Measurements from ENCODE around the gene COX19.
"Not testable (repeated sequence)": the region's sequence is repeated elsewhere in the genome, so short reads cannot be mapped to it uniquely, and the experiment has no call there.

COX19 gene

DNA sequence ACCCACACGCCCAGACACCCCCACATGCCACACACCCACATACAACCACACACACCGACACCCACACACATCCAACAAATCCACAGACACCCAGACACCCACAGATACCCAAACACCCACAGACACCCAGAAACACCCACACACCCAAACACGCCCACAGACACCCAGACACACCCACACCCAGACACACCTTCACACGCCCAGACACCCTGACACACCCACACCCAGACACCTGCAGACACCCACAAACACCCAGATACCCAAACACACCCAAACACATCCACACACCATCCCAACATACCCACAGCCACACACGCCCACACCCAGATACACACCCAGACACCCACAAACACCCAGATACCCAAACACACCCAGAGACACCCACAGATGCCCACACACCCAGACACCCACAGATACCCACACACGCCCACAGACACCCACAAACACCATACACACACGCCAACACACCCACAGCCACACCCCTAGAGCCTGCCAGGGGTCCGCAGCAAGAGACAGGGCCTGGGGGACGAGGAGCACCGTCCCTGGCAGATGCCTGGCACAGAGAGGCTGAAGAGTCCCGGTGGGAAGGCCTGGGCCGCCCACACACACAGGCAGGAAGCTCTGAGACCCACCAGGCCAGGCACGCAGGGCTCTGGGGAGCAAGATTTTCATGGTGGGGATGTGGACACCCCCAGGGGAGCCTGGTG is 36.1 kb upstream of the COX19 start:
- FAIRE-seq (peak; percentile 40), DNase-seq (ENCODE audit: insufficient read length, low spot score) (no peak)

- DNase-seq (ENCODE audit: insufficient read length, low spot score) (no peak), FAIRE-seq (no peak)
Measured at GRCh38 chr7:1010226-1010625, 34.9 kb upstream of the COX19 start.

- DNase-seq (ENCODE audit: insufficient read length, low spot score) (no peak), FAIRE-seq (no peak)
Measured at GRCh38 chr7:1009747-1010146, 34.4 kb upstream of the COX19 start.

DNA sequence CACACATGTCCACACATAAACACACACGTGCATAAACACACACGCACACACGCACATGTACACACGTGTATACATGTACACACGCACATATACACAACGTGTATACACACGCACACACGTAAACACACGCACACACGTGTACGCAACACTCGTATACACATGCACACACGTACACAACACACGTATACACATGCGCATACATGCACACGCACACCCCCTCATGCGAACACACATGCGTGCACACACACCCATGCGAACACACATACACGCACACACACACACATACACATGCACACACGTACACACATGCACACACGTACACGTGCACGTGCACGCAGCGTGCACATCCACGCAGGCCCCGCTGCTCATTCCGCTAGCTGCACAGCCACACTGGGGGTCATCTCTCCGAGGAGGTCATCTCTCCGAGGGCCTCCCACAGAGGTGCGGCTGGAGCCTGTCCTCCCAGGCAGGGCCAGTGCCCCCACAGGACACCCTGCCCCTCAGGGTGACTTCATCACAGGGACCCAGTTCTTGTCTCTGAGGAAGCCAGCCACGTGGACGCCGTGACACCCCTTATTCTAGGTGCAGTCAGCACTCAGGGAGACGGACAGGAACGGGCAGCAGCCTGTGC is 33.5 kb upstream of the COX19 start:
- no peak for DNase-seq (ENCODE audit: insufficient read length, low spot score)
- FAIRE-seq, result peak; percentile 100

- DNase-seq (ENCODE audit: insufficient read length, low spot score), result no peak
- FAIRE-seq, result peak; percentile 62
Measured at GRCh38 chr7:1007901-1008300, 32.6 kb upstream of the COX19 start.

DNA sequence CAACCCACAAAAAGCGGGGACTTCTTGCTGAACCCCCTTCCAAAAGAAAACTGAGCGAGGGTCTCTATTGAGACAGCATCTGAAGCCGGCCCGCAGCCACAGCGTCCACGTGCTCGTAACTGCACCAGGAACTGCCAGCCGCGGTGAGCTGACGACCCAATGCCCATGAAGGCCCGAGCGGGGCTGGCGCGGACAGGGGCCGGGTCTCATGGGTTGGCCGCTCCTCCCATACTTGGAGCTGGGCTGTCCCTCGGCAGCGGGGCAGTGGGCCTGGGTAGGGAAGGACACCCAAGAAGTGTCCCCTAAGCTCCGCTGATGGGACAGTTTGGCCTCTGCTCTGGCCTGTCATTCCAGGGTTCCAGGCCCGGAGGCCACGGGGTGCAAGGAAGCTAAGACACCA is 30.0 kb upstream of the COX19 start:
- no peak for FAIRE-seq

DNA sequence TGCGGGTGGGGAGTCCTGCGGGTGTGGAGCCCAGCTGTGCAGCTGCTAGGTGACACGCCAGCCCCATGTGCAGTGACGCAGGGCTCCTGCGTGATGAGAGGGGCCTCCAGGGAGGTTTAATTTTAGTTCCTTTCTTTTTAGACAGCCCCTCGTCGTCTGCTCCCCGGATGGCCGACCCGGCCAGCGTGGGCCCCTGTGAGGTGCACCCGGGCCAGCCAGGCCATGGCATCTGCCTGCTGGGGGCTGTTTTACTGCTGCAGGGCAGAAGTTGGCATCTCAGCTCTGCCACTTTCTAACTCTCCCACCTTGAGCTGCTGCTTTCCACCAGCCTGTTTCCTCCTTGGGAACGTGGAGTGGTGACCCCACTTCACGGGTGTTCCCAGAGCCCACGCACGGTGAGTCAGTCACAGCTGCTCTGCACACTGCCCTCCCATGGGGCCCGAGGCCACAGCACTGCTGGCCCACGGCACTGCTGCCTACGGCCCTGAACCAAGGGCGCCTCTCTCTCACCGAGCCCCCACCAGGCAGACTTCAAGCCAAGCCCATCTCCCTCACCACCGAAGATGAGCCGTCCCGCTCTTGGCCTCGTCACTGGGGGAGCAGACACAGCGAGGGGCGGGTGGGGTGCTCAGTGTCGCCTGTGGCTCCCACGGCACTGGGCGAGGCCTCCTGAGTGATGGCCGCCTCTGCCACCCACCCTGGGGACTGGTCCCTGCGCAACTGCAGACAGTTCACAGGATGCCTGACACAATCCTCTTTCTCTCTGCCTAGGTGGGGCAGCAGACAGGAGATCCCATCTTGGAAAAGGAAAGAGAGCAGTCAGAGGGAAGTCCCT is 28.9 kb upstream of the COX19 start:
- no peak for DNase-seq (ENCODE audit: insufficient read length, low spot score)
- peak; percentile 59 for FAIRE-seq

More for the DNA sequence above, 30.0 kb upstream of the COX19 start:
- DNase-seq (ENCODE audit: insufficient read length, low spot score), result no peak

DNA sequence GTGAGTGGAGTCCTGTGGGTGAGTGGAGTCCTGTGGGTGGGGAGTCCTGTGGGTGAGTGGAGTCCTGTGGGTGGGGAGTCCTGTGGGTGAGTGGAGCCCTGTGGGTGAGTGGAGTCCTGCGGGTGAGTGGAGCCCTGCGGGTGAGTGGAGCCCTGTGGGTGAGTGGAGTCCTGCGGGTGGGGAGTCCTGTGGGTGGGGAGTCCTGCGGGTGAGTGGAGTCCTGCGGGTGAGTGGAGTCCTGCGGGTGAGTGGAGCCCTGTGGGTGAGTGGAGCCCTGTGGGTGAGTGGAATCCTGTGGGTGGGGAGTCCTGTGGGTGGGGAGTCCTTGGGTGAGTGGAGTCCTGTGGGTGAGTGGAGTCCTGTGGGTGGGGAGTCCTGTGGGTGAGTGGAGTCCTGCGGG is 27.1 kb upstream of the COX19 start:
- DNase-seq (ENCODE audit: insufficient read length, low spot score); FAIRE-seq: not testable (repeated sequence)

- FAIRE-seq; DNase-seq (ENCODE audit: insufficient read length, low spot score): not testable (repeated sequence)
Measured at GRCh38 chr7:1002026-1002425, 26.7 kb upstream of the COX19 start.

GRCh38 chr7:1001069-1001770 is 25.9 kb upstream of the COX19 start:
- FAIRE-seq; DNase-seq (ENCODE audit: insufficient read length, low spot score): not testable (repeated sequence)

- FAIRE-seq (peak; percentile 48), DNase-seq (ENCODE audit: insufficient read length, low spot score) (no peak)
Measured at GRCh38 chr7:999941-1000935, 24.9 kb upstream of the COX19 start.

DNA sequence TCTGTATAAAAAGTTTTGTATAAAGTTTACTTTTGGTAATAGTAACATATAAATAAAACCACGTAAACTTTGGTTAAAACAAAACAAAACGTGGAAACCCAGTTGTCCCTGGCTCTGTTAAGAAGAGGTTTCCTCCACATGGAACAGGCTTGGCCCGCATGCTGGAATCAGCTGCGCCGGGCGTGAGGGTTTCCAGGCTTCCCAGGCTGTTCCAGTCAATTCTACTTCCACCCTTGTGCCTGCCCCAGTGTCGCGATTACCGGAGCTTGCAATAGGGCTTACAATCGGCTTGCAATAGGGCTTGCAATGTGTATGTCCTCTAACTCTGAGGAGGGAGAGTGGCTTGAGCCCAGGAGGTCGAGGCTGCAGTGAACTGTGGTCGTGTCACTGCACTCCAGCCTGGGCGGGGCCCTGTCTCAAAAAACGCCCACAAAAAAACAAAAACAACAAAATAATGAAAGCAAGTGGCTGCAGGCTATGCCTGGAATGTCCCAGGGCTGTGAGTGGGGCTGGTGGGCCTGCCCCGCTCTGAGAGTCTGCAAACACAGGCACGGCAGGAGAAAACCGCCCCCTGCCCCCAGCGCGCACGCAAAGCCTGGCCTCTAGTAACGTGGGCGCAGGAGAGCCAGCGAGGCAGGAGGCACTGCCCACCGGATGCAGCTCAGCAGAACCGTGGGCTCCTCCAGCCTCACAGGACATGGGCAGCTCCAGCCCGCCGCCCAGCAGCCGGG is 24.0 kb upstream of the COX19 start:
- no peak for DNase-seq (ENCODE audit: insufficient read length, low spot score)
- no peak for FAIRE-seq

GRCh38 chr7:997404-998395 is 22.4 kb upstream of the COX19 start:
- FAIRE-seq (no peak), DNase-seq (ENCODE audit: insufficient read length, low spot score) (no peak)

- DNase-seq (ENCODE audit: insufficient read length, low spot score), result no peak
- FAIRE-seq, result no peak
Measured at GRCh38 chr7:996079-996872, 20.9 kb upstream of the COX19 start.

- FAIRE-seq (no peak), DNase-seq (ENCODE audit: insufficient read length, low spot score) (no peak)
Measured at GRCh38 chr7:995571-995970, 20.2 kb upstream of the COX19 start.

- DNase-seq (ENCODE audit: insufficient read length, low spot score) (no peak), FAIRE-seq (peak; percentile 69)
Measured at GRCh38 chr7:994592-995308, 19.4 kb upstream of the COX19 start.
